HG02840 (cell line): ENCODE results near the gene SOX15.

ENCODE experiments used
- ATAC-seq: cut with Tn5 transposase; IDR thresholded peaks from one replicate; pipeline ENCODE4 v1.9.1; 2021; ENCODE audit warnings: mild to moderate bottlenecking, moderate library complexity, moderate number of reproducible peaks; ENCODE audit not compliant: unreplicated experiment, low FRiP score

SOX15 gene

GRCh38 chr17:7559320-7560171 lies 30.3 kb downstream of the SOX15 start:
- no peak for ATAC-seq

- no peak for ATAC-seq
Observed at GRCh38 chr17:7558544-7559319, 31.2 kb downstream of the SOX15 start, which contains the start of gene TNFSF13. Gene TNFSF13 (plus strand): TSS chr17:7558750. CDS start chr17:7559040, 290 bp downstream.

GRCh38 chr17:7557775-7558543 lies 31.9 kb downstream of the SOX15 start:
- ATAC-seq: no peak

- no peak for ATAC-seq
Observed at GRCh38 chr17:7557147-7557764, 32.6 kb downstream of the SOX15 start.

- ATAC-seq: no peak
Observed at GRCh38 chr17:7556627-7557026, 33.3 kb downstream of the SOX15 start.

- ATAC-seq: no peak
Observed at GRCh38 chr17:7555320-7555948, 34.5 kb downstream of the SOX15 start.

- no peak for ATAC-seq
Observed at GRCh38 chr17:7553356-7553755, 36.5 kb downstream of the SOX15 start.

GRCh38 chr17:7552621-7553051 lies 37.3 kb downstream of the SOX15 start:
- no peak for ATAC-seq

- ATAC-seq: no peak
Observed at GRCh38 chr17:7551396-7551795, 38.5 kb downstream of the SOX15 start.

GRCh38 chr17:7550344-7550743 lies 39.5 kb downstream of the SOX15 start:
- no peak for ATAC-seq

GRCh38 chr17:7549401-7550055 lies 40.4 kb downstream of the SOX15 start:
- no peak for ATAC-seq

- no peak for ATAC-seq
Observed at GRCh38 chr17:7548585-7549400, 41.1 kb downstream of the SOX15 start, which contains the start of gene TNFSF12. Gene TNFSF12 (plus strand): TSS chr17:7549058. CDS start chr17:7549154, 96 bp downstream.

- ATAC-seq: no peak
Observed at GRCh38 chr17:7544911-7545310, 45.0 kb downstream of the SOX15 start.

GRCh38 chr17:7541074-7541621 lies 48.7 kb downstream of the SOX15 start:
- ATAC-seq: no peak

- ATAC-seq: no peak
Observed at GRCh38 chr17:7538891-7539545, 50.9 kb downstream of the SOX15 start.
